GM12878 (cell line): ENCODE data around the gene CD68.

Experiments
- BCL11A ChIP-seq: IDR thresholded peaks from 2 replicates; pipeline ENCODE4 v1.6.1; 2011; ENCODE audit warnings: low read depth, low read length
- BHLHE40 ChIP-seq, 2 experiments: fragments of 450-650 bp in 1 of 2; IDR thresholded peaks; 2 replicates each; pipeline ENCODE4 v1.6.1; 2011 to 2017; ENCODE audit warnings: low read depth in 2 of 2, borderline replicate concordance in 1 of 2, improper control_type of control experiment in 1 of 2, low read length in 1 of 2, mild to moderate bottlenecking in 1 of 2
- HDGF ChIP-seq: fragments of 450-650 bp; IDR thresholded peaks from 2 replicates; pipeline ENCODE4 v1.6.1; 2016; ENCODE audit warnings: antibody characterized with exemption
- KLF5 ChIP-seq: fragments of 450-650 bp; IDR thresholded peaks from 2 replicates; pipeline ENCODE4 v1.6.1; 2014; ENCODE audit warnings: mild to moderate bottlenecking; ENCODE audit not compliant: partially characterized antibody
- POLR2A ChIP-seq: IDR thresholded peaks from 2 replicates; pipeline ENCODE4 v1.6.1; 2011; ENCODE audit warnings: low read depth, mild to moderate bottlenecking, low read length
- SIN3A ChIP-seq: IDR thresholded peaks from 2 replicates; pipeline ENCODE4 v1.6.1; 2012; ENCODE audit warnings: low read depth, low read length, improper control_type of control experiment
- SRF ChIP-seq, 2 experiments: IDR thresholded peaks; 2 replicates each; pipeline ENCODE4 v1.6.1; 2011; ENCODE audit warnings: low read depth in 2 of 2, low read length in 2 of 2, mild to moderate bottlenecking in 1 of 2, moderate library complexity in 1 of 2
- ZBED1 ChIP-seq: IDR thresholded peaks from 2 replicates; pipeline ENCODE4 v1.6.1; 2016; ENCODE audit warnings: borderline replicate concordance
- TF ChIP-seq, protein P1 (sequence below): fragments of 450-650 bp; conservative IDR thresholded peaks from 2 replicates; pipeline ENCODE4 v1.6.1; 2017; ENCODE audit warnings: mild to moderate bottlenecking, moderate library complexity
- TF ChIP-seq, protein P2 (sequence below), 3 experiments: IDR thresholded peaks in 2 of 3; conservative IDR thresholded peaks in 1 of 3; 2 replicates each; pipeline ENCODE4 v1.5.1; 2011; ENCODE audit warnings: low read depth in 3 of 3, low read length in 3 of 3, mild to moderate bottlenecking in 3 of 3, control low read depth in 2 of 3, moderate library complexity in 2 of 3, inconsistent platforms in 1 of 3, mixed read lengths in 1 of 3; ENCODE audit not compliant: control insufficient read depth in 2 of 3, insufficient read depth in 1 of 3; ENCODE audit errors: extremely low read depth in 1 of 3

GRCh38 chr17:7610641-7611040 lies 31.2 kb downstream of the CD68 start:
- TF ChIP-seq, protein P1, sequence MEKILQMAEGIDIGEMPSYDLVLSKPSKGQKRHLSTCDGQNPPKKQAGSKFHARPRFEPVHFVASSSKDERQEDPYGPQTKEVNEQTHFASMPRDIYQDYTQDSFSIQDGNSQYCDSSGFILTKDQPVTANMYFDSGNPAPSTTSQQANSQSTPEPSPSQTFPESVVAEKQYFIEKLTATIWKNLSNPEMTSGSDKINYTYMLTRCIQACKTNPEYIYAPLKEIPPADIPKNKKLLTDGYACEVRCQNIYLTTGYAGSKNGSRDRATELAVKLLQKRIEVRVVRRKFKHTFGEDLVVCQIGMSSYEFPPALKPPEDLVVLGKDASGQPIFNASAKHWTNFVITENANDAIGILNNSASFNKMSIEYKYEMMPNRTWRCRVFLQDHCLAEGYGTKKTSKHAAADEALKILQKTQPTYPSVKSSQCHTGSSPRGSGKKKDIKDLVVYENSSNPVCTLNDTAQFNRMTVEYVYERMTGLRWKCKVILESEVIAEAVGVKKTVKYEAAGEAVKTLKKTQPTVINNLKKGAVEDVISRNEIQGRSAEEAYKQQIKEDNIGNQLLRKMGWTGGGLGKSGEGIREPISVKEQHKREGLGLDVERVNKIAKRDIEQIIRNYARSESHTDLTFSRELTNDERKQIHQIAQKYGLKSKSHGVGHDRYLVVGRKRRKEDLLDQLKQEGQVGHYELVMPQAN: no peak
- no peak for TF ChIP-seq BCL11A
- TF ChIP-seq ZBED1: no peak
- TF ChIP-seq POLR2A: no peak
- TF ChIP-seq, protein P2, sequence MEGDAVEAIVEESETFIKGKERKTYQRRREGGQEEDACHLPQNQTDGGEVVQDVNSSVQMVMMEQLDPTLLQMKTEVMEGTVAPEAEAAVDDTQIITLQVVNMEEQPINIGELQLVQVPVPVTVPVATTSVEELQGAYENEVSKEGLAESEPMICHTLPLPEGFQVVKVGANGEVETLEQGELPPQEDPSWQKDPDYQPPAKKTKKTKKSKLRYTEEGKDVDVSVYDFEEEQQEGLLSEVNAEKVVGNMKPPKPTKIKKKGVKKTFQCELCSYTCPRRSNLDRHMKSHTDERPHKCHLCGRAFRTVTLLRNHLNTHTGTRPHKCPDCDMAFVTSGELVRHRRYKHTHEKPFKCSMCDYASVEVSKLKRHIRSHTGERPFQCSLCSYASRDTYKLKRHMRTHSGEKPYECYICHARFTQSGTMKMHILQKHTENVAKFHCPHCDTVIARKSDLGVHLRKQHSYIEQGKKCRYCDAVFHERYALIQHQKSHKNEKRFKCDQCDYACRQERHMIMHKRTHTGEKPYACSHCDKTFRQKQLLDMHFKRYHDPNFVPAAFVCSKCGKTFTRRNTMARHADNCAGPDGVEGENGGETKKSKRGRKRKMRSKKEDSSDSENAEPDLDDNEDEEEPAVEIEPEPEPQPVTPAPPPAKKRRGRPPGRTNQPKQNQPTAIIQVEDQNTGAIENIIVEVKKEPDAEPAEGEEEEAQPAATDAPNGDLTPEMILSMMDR (IDR thresholded peaks at IDR 0.05 in 2 of 3, conservative IDR thresholded peaks at IDR 0.05 in 1 of 3; ENCODE audit: control insufficient read depth in 2 of 3, extremely low read depth in 1 of 3, insufficient read depth in 1 of 3, low read depth in 3 of 3, low read length in 3 of 3): no peak
- no peak for TF ChIP-seq BHLHE40 (IDR thresholded peaks at IDR 0.05; ENCODE audit: borderline replicate concordance in 1 of 2, low read depth in 2 of 2, low read length in 1 of 2)
- TF ChIP-seq KLF5: no peak
- TF ChIP-seq HDGF: no peak
- no peak for TF ChIP-seq SRF (IDR thresholded peaks at IDR 0.05; ENCODE audit: low read depth in 2 of 2, low read length in 2 of 2)
- TF ChIP-seq SIN3A: no peak
